ENCODE results near the gene PLEKHD1. TPM values are rescaled to one million over a fixed set of nuclear protein-coding genes. Genes with fewer than 3 reads are reported as not detected.
A peak's percentile ranks its signal among the peaks of the same experiment; 100 is the strongest.

The PLEKHD1 gene
- total RNA-seq, 1 experiment from 2014 or later: 1.0 TPM

DNA sequence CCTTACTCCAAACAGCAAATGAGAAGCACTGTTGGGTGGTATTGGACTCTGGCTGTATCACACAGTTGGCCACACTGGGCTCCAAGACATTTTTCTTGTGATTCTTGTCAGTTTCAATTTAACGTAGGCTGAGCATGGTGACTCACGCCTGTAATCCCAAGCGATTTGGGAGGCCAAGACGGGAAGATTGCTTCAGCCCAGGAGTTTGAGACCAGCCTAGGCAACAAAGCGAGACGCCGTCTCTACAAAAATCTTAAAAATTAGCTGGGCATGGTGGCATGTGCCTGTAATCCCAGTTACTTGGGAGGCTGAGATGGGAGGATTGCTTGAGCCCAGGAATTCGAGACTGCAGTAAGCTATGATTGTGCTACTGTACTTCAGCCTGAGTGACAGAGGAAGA lies 35.3 kb upstream of the PLEKHD1 start:
- Mint-ChIP-seq H3K27ac (no peak overlapping the region), H3K27me3 (ENCODE audit: low read depth) (no peaks in the 10 kb centered on the region), H3K36me3 (peaks cover 2% of the 10 kb centered on the region), H3K4me3 (no peak overlapping the region), H3K9me3 (no peaks in the 10 kb centered on the region), H3K4me1 (no peaks in the 10 kb centered on the region)
- DNase-seq (ENCODE audit: low spot score): no peak
- TF ChIP-seq OVOL2 (CRISPR knock-in tag; IDR thresholded peaks at IDR 0.05; ENCODE audit: borderline replicate concordance): no peak
- ATAC-seq: no peak
- ChIA-PET CTCF (interaction anchor here (1.2 to 1.4 kb wide), 2 partner anchors 54 to 102 kb away, joined by 3 to 7 read pairs; no protein-coding TSS in a partner anchor), POLR2A (no interaction called here)

DNA sequence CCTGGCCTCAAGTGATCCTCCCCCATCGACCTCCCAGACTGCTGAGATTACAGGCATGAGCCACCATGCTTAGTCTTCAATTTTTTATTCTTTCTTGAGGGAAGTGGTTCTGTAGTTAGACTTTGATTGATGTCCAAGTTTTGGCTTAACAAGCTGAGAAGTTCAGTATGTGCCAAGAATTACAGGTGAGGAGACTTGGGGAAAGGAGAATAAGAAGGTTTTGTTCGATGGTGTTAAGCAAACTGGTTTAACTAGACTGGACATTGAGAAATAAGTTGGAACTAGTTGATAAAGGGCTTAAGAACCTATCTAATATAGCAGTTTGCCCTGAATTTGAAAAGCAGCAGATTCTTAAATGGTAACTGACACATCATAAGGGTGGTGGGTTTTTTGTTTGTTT lies 32.6 kb upstream of the PLEKHD1 start:
- DNase-seq (ENCODE audit: low spot score): no peak
- H3K27me3 Mint-ChIP-seq (ENCODE audit: low read depth): no peaks in the 10 kb centered on the region
- peaks cover 7% of the 10 kb centered on the region for H3K36me3 Mint-ChIP-seq
- H3K9me3 Mint-ChIP-seq: no peaks in the 10 kb centered on the region
- no peak overlapping the region for H3K4me3 Mint-ChIP-seq
- H3K27ac Mint-ChIP-seq: no peak overlapping the region
- ChIA-PET POLR2A (no interaction called here), CTCF (interaction anchor here (1.1 kb wide), 1 partner anchor 23 kb away, joined by 3 read pairs; no protein-coding TSS in a partner anchor)
- no peak for ATAC-seq
- H3K4me1 Mint-ChIP-seq: no peaks in the 10 kb centered on the region
- no peak for TF ChIP-seq GABPB1 (CRISPR knock-in tag; IDR thresholded peaks at IDR 0.05)
- TF ChIP-seq, protein P1, sequence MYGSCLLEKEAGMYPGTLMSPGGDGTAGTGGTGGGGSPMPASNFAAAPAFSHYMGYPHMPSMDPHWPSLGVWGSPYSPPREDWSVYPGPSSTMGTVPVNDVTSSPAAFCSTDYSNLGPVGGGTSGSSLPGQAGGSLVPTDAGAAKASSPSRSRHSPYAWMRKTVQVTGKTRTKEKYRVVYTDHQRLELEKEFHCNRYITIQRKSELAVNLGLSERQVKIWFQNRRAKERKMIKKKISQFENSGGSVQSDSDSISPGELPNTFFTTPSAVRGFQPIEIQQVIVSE (CRISPR knock-in tag; IDR thresholded peaks at IDR 0.05; ENCODE audit: borderline replicate concordance): no peak
- no peak for TF ChIP-seq ZNF263 (CRISPR knock-in tag; IDR thresholded peaks at IDR 0.05; ENCODE audit: low read depth)
- TF ChIP-seq, protein P2, sequence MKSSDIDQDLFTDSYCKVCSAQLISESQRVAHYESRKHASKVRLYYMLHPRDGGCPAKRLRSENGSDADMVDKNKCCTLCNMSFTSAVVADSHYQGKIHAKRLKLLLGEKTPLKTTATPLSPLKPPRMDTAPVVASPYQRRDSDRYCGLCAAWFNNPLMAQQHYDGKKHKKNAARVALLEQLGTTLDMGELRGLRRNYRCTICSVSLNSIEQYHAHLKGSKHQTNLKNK (CRISPR knock-in tag; IDR thresholded peaks at IDR 0.05): no peak

DNA sequence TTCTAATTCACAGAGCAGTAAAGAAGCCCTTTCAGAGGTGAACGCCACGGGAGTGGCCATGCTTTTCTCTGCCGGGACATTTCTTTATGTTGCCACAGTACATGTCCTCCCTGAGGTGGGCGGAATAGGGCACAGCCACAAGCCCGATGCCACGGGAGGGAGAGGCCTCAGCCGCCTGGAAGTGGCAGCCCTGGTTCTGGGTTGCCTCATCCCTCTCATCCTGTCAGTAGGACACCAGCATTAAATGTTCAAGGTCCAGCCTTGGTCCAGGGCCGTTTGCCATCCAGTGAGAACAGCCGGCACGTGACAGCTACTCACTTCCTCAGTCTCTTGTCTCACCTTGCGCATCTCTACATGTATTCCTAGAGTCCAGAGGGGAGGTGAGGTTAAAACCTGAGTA lies 26.2 kb upstream of the PLEKHD1 start:
- no peaks in the 10 kb centered on the region for H3K4me1 Mint-ChIP-seq
- no peak overlapping the region for H3K4me3 Mint-ChIP-seq
- H3K27me3 Mint-ChIP-seq (ENCODE audit: low read depth): no peaks in the 10 kb centered on the region

DNA sequence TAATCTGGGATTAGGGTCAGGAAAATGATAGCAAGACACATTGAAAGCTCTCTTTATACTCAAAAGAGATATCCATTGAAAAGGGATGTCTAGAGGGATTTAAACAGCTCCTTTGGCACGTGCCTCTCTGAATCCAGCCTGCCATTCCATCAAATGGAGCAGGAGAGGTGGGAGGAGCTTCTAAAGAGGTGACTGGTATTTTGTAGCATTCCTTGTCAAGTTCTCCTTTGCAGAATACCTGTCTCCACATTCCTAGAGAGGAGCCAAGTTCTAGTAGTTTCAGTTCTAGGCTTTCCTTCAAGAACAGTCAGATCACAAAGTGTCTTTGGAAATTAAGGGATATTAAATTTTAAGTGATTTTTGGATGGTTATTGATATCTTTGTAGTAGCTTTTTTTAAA lies 25.4 kb upstream of the PLEKHD1 start:
- POLR2A ChIA-PET: interaction anchor here (0.6 kb wide), 1 partner anchor 61 kb away, joined by 4 read pairs; the partner anchor contains the start of genes ERH and SLC39A9
- DNase-seq (ENCODE audit: low spot score) (no peak), ATAC-seq (peak; percentile 67; the same call in 1 of the 2 replicates)
- Mint-ChIP-seq H3K4me1 (no peaks in the 10 kb centered on the region), H3K9me3 (no peaks in the 10 kb centered on the region), H3K36me3 (peaks cover 11% of the 10 kb centered on the region), H3K27ac (no peak overlapping the region), H3K27me3 (ENCODE audit: low read depth) (no peaks in the 10 kb centered on the region), H3K4me3 (no peak overlapping the region)
- TF ChIP-seq CREB1 (CRISPR knock-in tag; IDR thresholded peaks at IDR 0.05) (no peak), GABPB1 (CRISPR knock-in tag; IDR thresholded peaks at IDR 0.05) (no peak), NR1H2 (CRISPR knock-in tag; IDR thresholded peaks at IDR 0.05) (no peak), SOX15 (CRISPR knock-in tag; IDR thresholded peaks at IDR 0.05) (no peak), OVOL2 (CRISPR knock-in tag; IDR thresholded peaks at IDR 0.05; ENCODE audit: borderline replicate concordance) (no peak), CREM (CRISPR knock-in tag; IDR thresholded peaks at IDR 0.05) (no peak), ZNF121 (CRISPR knock-in tag; IDR thresholded peaks at IDR 0.05) (no peak), RORB (CRISPR knock-in tag; IDR thresholded peaks at IDR 0.05) (no peak), FOXK1 (CRISPR knock-in tag; IDR thresholded peaks at IDR 0.05) (no peak)
- TF ChIP-seq, protein P3, sequence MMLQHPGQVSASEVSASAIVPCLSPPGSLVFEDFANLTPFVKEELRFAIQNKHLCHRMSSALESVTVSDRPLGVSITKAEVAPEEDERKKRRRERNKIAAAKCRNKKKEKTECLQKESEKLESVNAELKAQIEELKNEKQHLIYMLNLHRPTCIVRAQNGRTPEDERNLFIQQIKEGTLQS (CRISPR knock-in tag; conservative IDR thresholded peaks at IDR 0.05): no peak
- TF ChIP-seq, protein P4, sequence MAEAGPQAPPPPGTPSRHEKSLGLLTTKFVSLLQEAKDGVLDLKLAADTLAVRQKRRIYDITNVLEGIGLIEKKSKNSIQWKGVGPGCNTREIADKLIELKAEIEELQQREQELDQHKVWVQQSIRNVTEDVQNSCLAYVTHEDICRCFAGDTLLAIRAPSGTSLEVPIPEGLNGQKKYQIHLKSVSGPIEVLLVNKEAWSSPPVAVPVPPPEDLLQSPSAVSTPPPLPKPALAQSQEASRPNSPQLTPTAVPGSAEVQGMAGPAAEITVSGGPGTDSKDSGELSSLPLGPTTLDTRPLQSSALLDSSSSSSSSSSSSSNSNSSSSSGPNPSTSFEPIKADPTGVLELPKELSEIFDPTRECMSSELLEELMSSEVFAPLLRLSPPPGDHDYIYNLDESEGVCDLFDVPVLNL (CRISPR knock-in tag; IDR thresholded peaks at IDR 0.05; ENCODE audit: borderline replicate concordance, low read depth): no peak
- CTCF ChIA-PET: interaction anchor here (0.8 to 3.3 kb wide), 21 partner anchors 9 to 330 kb away, joined by 3 to 18 read pairs (median 4); partner anchors contain the start of genes ERH, PLEKHD1 and SLC39A9

More for the DNA sequence above, 26.2 kb upstream of the PLEKHD1 start:
- ATAC-seq (no peak), DNase-seq (ENCODE audit: low spot score) (no peak)
- Mint-ChIP-seq H3K9me3 (no peaks in the 10 kb centered on the region), H3K36me3 (peaks cover 11% of the 10 kb centered on the region), H3K27ac (no peak overlapping the region)
- POLR2A ChIA-PET: interaction anchor here (0.6 kb wide), 1 partner anchor 60 kb away, joined by 4 read pairs; the partner anchor contains the start of genes ERH and SLC39A9
- CTCF ChIA-PET: interaction anchor here (0.9 to 3.3 kb wide), 7 partner anchors 10 to 329 kb away, joined by 3 to 18 read pairs (median 8); no protein-coding TSS in a partner anchor
- TF ChIP-seq CREM (CRISPR knock-in tag; IDR thresholded peaks at IDR 0.05) (no peak), TEAD1 (CRISPR knock-in tag; IDR thresholded peaks at IDR 0.05) (no peak), NR2C2 (CRISPR knock-in tag; IDR thresholded peaks at IDR 0.05) (no peak), ETV6 (CRISPR knock-in tag; IDR thresholded peaks at IDR 0.05) (no peak)
